DMS53 treated with DMSO at 0.1 percent for 48 hours (cell line): ENCODE measurements around the gene CADM3.

Experiments
- DNase-seq: peaks from one replicate; lab custom pipeline; 2025; ENCODE audit not compliant: unreplicated experiment; lab: John Stamatoyannopoulos, UW

CADM3 gene

GRCh38 chr1:159171254-159171687 lies at the start of gene CADM3:
Gene CADM3, plus strand, starts transcription at chr1:159171615. Its CDS starts 151 bp downstream, at chr1:159171766.
- DNase-seq, result no peak

- DNase-seq, result no peak
Measured at GRCh38 chr1:159122005-159122621, 49.3 kb upstream of the CADM3 start.

GRCh38 chr1:159123587-159123986 lies 47.8 kb upstream of the CADM3 start:
- DNase-seq, result no peak

- DNase-seq, result peak; percentile 47
Measured at GRCh38 chr1:159132271-159132881, 39.0 kb upstream of the CADM3 start.

GRCh38 chr1:159140474-159140873 lies 30.9 kb upstream of the CADM3 start:
- no peak for DNase-seq

GRCh38 chr1:159141584-159142390 lies 29.6 kb upstream of the CADM3 start:
- no peak for DNase-seq

- DNase-seq, result no peak
Measured at GRCh38 chr1:159142391-159142663, 29.1 kb upstream of the CADM3 start.

GRCh38 chr1:159142726-159143510 lies 28.5 kb upstream of the CADM3 start:
- no peak for DNase-seq

GRCh38 chr1:159144571-159144970 lies 26.8 kb upstream of the CADM3 start:
- DNase-seq, result no peak

GRCh38 chr1:159146980-159147379 lies 24.4 kb upstream of the CADM3 start:
- no peak for DNase-seq

GRCh38 chr1:159152031-159152430 lies 19.4 kb upstream of the CADM3 start:
- DNase-seq, result no peak

GRCh38 chr1:159161001-159161718 lies 10.3 kb upstream of the CADM3 start:
- DNase-seq, result peak; percentile 74

- DNase-seq, result no peak
Measured at GRCh38 chr1:159161719-159162026, 9.7 kb upstream of the CADM3 start.

GRCh38 chr1:159162516-159163265 lies 8.7 kb upstream of the CADM3 start:
- DNase-seq, result no peak

- DNase-seq, result no peak
Measured at GRCh38 chr1:159163614-159164228, 7.7 kb upstream of the CADM3 start.

- DNase-seq, result no peak
Measured at GRCh38 chr1:159168043-159168442, 3.4 kb upstream of the CADM3 start.

- DNase-seq, result no peak
Measured at GRCh38 chr1:159170639-159171038, 776 bp upstream of the CADM3 start.

GRCh38 chr1:159171688-159172501 lies 480 bp downstream of the CADM3 start:
- DNase-seq, result peak; percentile 7
